Measurements from ENCODE around the gene SEMA6A. TPM values are rescaled to one million over a fixed set of nuclear protein-coding genes. Genes with fewer than 3 reads are reported as not detected.

The SEMA6A gene
- total RNA-seq, 1 experiment from 2014 or later, result 0.34 TPM

DNA sequence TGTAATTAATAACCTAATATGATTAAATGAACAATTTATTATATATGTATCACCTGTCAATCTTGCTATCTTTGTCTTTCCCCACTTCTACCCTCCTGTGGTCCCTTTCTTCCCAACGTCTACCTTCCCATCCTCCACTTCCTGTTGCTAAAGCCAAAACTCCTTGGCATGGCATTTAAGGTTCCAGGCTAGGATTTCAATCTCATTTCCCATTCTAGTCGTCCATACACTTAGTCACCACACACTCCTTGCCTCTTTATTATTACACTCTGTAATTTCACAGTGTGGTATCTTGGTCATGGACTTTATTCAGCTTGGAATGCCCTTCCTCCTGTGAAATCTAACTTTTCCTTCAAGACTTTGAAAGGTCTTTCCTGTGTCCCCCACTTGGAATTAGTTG lies 115.3 kb downstream of the SEMA6A start:
- peak; percentile 34 for DNase-seq (ENCODE audit: low read depth)

DNA sequence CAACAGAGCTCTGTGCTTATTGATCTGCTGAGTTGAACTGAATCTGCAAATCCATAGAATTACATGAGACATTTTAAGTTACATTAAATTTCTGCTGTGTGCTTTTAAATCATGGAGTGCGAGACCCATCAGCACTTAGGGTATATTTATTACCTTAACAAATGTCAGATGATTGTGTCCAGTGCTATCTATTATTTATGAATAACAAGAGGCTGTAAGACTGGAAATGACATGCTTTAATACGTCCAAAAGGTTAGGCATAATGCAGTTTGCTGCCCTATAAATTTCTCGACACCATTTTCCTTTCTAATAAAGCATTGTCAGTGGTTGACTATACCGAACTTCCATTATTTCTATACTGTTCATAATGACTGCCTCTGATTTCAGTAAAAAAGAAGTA lies 117.6 kb downstream of the SEMA6A start:
- DNase-seq (ENCODE audit: low read depth), result no peak

DNA sequence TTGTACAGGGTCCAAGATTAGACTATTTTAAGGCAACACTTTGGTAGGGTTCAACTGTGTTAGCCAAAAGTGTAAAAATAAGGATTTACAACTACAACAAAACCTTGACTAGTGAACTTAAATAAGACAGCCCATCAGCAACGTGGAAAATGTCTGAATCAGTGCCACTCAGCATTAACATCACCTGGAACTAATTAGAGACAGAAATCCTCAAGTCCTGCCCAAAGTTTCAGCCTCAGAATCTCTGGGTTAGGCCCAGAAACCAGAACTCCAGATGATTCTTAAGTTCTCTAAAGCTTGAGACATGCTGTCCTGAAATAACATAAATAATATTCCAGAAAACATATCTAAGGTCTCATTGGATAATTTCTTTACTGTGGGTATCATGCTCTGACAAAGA lies 118.6 kb downstream of the SEMA6A start:
- no peak for DNase-seq (ENCODE audit: low read depth)

DNA sequence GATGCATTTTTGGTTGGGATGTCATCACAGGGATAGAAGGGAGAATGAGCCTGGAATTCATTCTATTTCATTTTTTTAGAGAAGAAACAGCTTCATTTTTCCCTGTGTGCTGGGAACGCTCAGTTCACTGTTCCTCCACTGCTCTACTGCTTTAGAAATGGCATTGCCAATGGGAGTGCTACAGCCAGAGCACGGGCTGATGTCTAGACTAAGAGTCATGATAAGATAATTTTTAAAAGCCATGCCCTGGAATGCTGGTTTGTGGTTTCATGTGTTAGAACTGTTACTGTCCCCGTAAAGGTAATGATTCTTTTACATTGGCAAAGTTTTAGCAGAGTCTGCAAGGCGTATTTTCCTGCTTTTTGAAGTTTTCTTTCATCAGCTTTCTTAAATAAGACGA lies 119.6 kb downstream of the SEMA6A start:
- DNase-seq (ENCODE audit: low read depth), result peak; percentile 80

DNA sequence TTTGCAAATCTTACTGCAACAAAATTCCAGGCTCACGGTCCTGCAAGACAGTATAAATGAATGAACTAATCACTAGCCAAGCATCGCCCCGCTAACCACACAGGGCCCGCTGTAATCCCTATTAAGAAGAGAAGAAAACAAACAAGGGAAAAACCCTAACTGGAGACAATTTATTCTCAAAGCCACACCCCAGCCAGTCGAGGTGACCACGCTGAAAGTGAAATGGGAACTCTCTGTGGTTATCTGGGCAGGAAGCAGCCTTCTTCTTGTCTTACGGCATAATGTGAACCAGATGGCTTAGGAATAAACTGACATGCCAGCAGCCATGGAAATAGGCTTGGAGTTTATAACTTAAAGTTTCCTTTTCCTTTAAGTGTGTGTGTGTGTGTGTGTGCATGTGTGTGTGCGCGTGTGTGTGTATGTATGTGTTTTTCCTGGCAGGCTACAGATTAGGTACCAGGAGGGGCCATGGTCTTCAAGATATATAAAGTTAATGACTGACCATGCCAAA lies 120.2 kb downstream of the SEMA6A start:
- peak; percentile 94 for DNase-seq (ENCODE audit: low read depth)

DNA sequence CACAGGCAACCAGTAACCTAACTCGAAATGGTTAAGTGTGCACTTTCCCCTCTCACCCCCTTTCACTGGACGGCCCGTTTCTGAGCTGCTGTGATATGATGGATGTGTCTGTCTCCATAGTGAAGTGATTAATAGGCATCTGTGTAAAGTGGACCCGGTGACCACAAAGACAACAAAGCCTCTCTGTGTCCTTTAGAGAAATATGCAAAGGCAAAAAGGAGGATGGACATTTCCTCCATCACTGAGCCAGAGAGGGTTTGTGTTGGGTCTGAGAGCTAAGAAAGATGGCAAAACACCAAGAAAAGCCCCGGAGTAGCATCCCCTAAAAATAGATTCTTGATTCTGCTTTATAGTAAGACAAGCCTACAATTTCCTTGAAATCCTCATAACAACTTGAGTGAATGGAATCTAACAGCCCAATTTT lies 120.6 kb downstream of the SEMA6A start:
- DNase-seq (ENCODE audit: low read depth), result peak; percentile 39

DNA sequence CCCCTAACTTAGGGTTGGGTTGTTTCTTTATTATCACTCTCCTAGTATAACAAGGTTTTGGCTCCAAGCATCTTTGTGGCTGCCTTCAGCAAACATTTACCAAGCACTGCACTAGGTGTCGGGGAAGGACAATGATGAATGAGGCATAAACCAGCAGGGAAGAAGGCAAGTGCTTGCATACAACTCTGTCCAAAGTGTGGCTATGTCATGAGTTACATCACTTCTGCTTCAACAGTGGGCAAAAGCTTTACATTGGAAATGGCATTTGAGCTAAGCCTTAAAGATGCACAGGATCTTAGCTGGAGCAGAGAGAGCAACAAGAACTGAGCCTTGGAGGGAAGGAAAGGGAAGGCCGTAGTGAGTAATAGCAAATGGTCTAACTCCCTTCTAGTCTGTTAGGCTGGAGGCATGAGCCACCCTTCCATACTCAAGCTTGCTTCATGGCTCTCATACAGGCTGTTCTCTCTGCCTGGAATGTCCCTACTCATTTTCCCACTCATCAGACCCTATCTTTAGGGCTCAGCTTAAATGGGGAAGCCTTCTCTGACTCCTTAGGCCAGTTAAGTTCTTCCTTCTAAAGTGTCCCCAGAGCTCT lies 121.8 kb downstream of the SEMA6A start:
- DNase-seq (ENCODE audit: low read depth), result peak; percentile 23

DNA sequence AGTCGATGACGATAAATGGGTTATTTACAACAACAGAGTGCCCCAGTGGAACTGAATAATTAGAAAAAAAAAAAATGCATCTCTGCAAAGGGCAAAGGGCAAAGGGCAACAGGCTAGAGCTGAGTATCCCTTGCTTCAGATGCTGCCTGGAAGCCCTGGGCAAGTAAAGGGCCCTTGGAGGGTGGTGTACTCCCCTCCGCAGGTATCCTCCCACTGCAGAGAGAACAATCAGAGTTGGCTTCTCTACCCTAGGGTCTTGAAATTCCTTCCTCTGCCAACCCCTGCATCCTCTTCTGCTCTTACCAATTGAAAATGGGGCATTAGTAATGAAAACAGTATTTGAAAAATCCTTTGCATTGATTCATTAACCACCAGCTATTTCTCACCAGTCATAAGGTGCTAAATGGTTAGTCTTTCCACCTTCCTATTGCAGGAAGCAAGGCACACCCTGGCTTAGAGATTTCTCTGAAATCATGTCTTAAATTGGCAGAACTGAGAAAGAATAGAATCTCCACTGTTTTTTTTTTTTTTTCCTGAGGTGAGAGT lies 122.6 kb downstream of the SEMA6A start:
- DNase-seq (ENCODE audit: low read depth), result peak; percentile 9

DNA sequence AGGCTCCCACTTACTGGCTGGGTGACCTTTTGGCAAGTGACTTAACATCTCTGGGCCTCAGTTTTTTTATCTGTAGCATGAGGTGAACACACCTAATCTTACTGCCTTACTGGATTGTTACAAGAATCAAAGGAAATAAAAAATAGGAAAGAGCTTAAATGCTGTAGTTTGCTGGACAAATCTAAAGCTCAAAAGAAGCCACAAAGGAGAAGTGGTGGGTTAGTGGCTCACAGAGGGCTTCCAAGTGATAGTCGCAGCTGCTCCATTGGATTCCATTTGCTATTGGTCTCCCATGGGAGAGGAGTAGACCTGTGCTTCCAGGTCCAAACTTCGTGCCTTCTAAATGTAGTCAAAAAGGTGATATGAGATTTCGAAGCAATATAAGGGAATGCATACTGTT lies 123.6 kb downstream of the SEMA6A start:
- DNase-seq (ENCODE audit: low read depth), result no peak

DNA sequence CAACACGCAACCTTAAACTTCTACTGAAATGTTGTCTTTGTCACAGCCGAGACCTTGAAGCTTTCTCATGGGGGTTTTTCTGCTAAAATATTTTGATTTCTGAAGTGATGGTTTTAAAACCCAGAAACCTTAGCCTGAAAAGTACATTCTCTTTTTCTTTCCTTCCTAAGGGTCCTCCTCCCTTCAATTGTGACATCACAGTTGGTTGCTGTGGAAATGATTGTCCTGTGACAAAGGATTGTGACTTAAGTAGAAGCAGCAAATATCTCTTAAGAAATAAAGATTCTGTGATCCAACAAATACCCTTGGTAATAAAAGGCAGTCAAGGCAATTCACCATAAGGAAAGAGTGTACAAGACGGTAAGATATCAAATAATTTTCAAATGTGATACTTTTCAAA lies 125.2 kb downstream of the SEMA6A start:
- no peak for DNase-seq (ENCODE audit: low read depth)

DNA sequence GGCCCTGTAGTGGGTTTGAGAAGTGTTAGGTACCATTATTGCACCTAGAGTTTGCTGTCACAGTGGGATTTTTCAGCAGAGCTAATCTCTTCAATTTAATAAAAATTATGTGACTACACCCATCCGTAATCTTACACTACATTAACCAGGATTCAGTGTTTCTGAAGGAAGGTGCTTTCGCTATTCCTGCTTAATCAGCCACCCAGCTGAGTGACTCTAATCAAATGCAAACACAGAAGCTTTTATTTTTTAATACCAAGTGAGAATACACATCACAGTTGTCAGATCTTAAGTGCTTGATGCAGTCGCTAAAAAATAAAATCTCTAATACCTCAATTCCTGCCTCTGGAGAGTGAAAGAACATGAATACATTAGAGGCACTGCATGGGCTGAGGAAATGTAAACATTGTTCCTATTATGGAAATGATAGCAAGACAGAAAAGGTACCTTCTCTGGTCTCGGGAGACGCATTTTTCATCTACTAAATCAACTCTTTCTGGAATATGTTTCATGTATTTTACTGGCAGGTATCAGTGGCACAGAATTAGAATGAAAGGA lies 125.7 kb downstream of the SEMA6A start:
- DNase-seq (ENCODE audit: low read depth), result no peak

DNA sequence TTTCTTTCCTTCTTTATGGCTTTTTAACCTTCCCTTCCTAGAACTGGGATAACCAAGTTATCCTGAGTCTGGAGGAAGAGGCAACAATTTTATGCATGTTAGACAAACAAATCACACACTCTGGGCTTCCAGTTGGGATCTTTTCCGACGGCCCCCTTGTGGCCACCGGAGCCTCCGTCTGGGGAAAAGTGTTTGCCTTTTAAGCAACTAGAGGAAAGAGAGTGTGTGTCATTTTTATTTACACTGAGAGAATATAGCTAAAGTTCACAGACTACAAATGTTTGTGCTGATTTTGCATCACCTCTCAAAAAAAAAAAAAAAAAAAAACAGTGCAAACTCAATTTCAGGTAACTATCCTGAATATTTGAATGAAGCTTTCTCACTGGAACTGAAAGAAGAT lies 126.2 kb downstream of the SEMA6A start:
- DNase-seq (ENCODE audit: low read depth), result no peak

DNA sequence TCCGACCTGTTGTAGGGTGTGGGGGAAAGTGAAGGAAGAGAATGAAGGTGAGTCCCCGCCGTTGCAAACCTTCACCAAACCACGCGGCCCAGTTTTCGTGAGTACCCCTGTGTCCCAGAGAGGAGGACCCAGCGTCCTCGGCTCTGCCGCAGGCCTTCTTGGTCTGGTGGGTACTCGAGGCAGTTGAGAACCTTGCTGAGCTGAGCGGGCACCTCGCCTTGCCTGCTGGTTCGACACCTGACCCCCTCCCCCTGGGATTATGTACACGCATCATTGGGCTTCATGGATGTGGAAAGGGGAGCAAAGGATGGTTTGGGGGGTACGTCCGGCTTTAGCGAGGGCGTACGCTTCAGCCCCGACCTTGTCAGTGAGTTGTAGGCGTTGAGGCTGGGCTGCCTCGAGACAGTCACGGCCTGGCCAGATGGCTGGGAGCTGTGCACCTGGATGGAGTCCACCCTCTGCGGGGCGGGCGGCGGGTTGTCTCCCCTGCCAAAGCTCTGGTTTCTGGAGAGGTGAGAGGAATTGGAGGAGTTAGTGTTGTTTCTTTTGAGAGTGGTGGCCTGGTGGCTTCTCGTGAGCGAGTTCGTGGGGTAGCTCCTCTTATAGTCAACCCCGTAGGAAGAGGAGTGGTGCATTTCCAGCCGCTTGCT lies 128.1 kb downstream of the SEMA6A start:
- DNase-seq (ENCODE audit: low read depth), result no peak

DNA sequence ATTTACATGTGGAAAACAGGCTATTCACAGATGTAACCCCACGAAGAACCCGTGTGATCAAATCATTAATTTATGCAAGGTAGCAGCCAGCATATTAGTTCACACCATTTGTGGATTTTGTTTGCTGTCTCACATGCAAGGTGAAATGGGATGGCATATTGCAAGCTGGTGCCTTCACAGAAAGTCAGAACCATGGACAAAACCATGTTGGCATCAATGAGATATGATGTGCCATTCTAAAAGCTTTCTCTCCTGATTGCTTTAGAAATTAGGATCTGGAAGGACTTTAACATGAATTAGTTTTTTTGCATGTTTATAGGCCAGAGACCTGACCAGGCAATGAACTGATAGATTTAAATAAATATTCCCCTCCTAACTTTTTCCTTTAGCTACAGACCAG lies 129.3 kb downstream of the SEMA6A start:
- no peak for DNase-seq (ENCODE audit: low read depth)

DNA sequence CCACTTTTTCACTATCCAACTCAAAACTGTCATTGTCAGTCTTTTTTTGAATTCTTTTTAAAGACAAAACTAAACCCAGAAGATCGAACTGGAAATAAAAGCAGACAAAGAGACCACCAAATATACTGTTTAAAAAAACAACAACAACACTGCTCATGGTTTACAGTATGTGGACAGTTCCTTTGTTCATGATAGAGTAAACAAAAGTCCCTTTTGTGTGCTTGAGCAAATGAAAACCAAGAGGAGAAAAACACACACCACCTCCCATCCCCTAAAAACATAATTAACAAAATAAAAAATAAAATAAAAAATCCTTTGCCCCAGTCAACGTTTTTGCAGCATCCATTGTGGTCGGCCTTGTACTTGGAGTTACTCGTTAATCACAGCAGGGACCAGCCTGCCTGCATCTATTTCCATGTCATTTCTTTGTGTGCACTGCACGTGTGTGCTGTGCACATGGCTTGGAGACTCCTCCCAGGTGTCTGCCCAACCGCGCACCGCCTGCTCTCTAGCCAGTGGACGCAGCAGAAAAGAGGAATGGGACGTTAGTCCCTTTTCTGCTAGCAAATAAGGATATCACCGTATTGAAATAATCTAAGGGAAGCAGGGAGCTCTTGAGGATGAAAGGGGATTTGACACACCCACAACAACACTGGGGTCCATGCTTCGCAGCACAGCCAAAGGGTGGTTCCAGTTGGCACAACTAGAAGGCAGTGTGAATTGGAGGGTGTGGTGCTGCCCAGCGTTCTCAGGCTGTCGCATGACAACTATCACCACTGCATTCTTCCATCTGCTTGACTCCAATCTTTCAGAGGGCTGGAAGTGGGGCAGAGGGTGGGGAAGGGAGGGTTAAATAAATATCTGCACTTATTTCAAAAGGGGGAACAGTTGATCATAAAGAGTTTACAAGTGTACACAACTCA lies 130.0 kb downstream of the SEMA6A start:
- DNase-seq (ENCODE audit: low read depth), result no peak

DNA sequence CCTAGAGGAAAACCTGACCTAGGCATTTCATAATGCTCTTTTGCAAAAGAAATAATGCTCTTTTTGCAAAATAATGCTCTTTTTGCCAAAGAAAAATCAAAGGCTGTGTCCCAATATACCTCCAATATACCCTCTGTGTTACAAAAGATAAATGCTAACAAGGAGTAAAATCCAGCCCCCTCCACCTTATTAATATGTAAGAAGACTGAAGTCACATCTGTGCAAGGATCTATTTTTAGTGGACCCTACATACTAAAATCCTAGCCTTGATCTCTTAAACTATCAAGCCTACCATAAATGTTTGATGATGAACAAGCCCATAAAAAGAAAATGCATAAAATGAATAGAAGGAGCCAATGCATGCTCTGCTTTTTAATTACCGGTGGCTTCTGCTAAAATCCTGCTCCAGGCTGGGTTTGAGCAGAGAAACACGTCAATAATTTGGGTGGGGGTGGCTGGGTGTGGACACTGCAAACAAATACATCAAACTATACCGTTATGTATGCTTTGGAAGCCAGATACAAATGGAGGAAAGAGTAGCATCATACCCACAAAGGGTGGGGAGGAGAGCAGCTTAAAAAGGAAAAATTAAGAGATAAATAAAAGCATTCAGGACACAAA lies 131.6 kb downstream of the SEMA6A start:
- DNase-seq (ENCODE audit: low read depth), result no peak

DNA sequence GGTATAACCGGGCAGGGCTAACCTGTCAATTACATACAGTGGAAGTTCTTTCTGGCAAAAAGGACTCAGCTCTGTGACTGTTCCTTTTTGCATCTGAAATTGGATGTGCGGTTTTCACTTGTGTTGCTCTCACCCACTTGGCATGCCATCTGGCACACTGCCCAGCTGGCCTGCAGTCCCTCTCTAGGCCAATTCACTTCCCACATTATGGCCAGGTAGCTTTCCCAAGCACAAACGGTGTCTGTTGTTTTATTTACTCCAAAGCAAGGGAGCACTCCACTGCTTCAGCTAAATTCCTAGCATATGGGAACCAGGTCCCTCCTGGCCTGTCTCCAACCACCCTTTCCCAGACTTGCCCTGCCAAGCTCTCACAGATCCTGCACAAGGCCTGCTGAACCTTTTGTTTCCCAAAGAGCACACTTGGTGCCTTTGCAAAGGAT lies 132.5 kb downstream of the SEMA6A start:
- DNase-seq (ENCODE audit: low read depth), result peak; percentile 91

DNA sequence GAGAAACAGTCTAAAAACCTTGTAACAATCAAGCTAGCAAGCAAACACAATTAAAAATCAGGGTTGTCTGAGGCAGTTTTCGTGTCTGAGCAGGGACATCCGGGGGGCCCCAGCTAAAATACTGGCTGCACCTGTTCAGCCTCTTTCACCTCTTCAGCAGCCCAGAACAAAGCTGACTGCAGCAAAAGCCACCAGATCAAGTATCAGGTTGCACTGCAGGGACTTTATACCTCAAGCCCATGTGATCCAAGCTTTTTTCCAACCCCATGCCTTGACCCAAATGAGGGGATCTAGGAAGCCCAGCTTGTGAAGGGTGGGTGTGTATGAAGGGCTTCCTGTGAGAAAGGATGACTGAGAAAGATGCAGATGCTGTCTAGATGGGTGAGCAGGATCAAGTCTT lies 133.4 kb downstream of the SEMA6A start:
- no peak for DNase-seq (ENCODE audit: low read depth)

DNA sequence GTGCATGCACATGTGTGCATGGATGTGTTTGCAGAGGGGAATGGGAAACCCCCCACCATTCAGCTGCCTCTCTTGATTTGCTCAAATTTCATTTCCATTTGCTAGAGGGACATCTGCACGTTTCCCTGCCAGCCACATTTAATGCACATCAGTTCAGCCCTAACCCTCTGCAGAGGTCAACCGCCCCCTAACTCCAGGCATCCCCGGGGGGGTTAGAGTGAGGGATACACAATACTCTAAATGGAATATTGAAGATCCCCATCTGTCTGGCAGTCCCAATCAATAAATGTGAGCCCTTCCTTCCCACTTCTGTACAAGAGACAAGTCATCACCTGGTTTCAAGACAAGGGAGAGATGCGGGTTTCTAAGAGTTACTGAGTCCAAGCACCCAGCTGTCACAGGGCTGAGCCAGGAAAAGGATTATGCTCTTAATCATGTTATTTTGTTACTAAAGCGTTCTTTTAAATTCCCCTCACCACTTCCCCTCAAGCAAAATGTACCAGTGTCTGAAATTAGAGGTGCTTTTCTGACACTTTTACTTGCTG lies 134.1 kb downstream of the SEMA6A start:
- DNase-seq (ENCODE audit: low read depth), result no peak

DNA sequence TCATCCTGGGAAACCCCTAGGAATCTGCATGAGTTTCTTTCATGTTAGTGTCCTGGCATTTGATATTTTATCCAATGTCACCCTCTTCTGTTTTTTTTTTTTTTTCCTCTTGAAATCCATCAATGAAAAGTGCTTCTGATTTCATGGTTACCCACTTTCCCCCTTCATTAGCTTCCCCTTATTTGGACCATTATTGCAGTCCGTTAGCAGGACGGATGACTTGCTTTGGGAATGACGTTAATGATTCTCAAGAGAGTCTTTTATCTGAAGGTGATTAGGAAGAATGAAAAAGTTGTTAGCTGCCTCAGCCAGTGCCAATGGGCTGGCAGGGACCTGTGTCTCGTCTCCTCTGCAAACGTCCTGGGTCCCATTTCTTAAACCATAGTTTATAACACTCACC lies 134.7 kb downstream of the SEMA6A start:
- DNase-seq (ENCODE audit: low read depth), result no peak

DNA sequence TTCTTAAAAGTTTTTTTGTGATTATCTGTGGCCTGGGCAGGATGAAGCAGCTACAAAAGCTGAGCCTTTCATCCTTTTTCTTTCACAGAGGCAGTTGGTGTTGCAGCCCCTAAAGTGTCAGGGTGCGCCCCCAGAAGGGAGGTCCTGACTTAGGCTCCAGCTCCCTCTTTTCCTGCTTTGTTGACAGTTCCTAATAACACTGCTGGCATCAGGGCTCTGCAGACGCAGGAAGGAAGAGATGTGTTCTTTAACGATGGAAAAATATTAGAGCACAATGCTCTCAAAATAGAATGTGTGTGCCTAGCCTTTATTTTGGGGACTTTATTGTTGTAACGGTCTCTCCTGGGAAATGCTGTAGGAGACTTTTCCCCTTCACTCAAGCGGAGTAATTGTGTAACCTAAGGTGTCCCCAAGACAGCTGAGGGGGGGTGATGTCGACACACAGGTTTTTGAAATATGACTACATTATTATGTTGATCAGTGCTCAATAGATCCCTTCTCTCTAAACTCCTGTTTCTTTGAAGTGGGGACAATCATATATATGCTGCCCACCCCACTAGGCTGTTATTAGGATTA lies 135.6 kb downstream of the SEMA6A start:
- no peak for DNase-seq (ENCODE audit: low read depth)
